T47D (cell line): ENCODE results near the gene HSPA1B.
"Not testable (repeated sequence)": the region's sequence is repeated elsewhere in the genome, so short reads cannot be mapped to it uniquely, and the experiment has no call there.

Experiments used
- DNase-seq, 2 experiments: peaks; one replicate each; pipeline versions ENCODE4 v3.0.0 to v3.0.0-alpha.2; 2011 to 2012; ENCODE audit warnings: low read depth in 1 of 2, low spot score in 1 of 2
- JUND ChIP-seq: IDR thresholded peaks from 2 replicates; pipeline ENCODE4 v1.6.1; 2012; ENCODE audit warnings: low read depth
- in situ Hi-C: cut with HindIII; loops from 2 replicates; pipeline ENCODE4 v1.10.0; 2016; ENCODE audit warnings: low sequenced_read_pairs, low pct_unique_long_range_greater_than_20kb

The HSPA1B gene

DNA sequence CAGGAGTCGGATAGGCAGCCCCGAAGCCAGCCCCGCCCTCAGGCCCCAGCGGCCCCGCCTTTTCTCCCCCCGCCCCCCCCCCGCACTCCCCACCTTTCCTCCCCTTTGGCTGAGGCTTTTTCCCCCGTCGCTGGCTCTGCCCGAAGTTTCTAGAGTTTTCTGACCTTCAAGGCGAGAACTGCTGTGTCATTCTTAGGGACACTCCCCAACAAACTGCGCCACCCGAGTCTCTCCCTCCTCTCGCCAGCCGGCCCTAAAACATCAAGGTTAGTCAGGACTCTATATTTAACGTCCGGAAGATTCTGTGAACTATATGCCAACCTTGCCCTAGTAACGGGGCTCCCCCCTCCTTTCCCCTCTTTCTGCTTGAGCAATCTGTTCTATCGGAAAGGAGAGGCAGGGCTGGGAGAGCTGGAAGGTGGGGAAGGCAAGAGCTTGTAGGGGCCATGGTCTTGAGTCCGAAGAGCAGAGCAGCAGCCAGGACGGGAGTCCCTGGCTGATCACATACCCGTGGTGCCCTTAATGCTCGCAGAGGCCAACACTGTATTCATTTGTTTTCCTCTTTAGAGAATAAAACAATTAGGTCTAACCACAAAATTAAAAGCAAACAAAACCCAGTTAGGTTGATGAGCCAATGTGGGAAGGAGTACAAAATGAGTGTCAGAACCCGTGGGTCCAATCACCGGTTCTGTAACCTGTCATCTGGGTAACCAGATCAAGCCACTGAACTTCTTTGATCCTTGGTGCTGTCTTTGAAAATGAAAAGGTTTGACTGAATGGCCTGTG lies 5.3 kb upstream of the HSPA1B start:
- TF ChIP-seq JUND: 0 out of 2 replicates have a peak, but pooled peaks have one; percentile 32
- DNase-seq: peak in 1 of 2 experiments; percentile 95
- in situ Hi-C loops: no loop called here

DNA sequence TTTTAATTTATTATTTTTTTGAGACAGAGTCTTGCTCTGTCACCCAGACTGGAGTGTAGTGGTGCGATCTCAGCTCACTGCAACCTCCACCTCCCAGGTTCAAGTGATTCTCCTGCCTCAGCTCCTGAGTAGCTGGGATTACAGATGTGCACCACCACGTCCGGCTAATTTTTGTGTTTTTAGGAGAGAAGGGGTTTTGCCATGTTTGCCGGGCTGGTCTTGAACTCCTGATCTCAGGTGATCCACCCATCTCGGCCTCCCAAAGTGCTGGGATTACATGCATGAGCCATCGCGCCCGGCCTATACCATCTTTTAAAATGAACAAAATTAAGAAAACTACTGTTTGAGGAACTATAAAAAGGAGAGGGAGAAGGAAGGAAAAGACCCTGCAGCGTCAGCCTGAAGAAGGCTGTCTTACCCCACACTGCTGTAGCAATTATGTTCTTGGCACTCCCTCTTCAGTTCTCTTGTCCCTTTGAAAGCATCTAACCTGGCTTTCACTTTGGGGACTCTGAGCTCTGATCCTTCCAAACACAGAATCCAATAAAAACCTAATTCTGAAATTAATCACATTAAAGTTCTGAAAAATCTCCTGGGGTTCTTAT lies 3.8 kb upstream of the HSPA1B start:
- in situ Hi-C loops, DNase-seq: not testable (repeated sequence)

DNA sequence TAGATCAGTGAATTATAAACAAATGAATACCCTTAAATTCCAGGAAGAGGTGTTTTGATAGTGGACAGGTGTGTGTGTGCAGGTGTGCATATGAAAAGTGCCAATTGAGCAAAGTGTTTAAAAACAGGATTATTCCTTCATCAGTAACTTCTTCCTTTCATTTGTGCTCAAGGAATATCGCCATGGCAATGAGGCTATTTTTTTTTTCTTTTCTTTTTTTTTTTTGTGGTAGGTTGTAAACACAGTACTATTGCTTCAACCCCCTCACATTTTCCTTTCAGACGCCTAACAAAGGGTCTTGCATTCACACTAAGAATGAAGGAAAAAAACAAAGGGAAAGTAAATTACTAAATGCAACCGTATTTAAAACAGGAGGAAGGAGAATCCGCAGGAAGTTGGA lies 2.0 kb upstream of the HSPA1B start:
- no peak for DNase-seq
- in situ Hi-C loops: no loop called here
- TF ChIP-seq JUND: no peak

DNA sequence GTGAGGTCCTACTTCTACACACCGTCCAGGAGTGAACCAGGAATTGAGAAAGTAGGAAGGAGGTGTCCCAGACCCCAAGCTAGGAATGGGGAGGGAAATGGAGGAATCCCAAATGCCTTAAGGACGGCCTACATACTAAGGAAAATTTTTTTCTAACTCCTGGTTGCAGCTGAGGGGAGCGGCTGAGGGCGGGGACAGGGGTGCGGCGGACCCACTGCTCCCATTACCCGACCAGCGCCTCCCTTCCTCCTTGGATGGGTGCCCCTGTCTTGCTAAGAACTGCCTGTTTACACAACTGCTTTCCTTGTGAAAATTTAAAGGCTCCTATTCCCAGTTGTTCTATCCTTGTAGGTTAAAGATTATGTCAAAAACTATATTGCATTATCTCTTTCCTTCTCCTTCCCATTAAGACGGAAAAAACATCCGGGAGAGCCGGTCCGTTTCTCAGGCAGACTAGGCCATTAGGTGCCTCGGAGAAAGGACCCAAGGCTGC lies 699 bp upstream of the HSPA1B start:
- in situ Hi-C loops: no loop called here
- no peak for TF ChIP-seq JUND
- peak in 1 of 2 experiments; percentile 93 for DNase-seq

DNA sequence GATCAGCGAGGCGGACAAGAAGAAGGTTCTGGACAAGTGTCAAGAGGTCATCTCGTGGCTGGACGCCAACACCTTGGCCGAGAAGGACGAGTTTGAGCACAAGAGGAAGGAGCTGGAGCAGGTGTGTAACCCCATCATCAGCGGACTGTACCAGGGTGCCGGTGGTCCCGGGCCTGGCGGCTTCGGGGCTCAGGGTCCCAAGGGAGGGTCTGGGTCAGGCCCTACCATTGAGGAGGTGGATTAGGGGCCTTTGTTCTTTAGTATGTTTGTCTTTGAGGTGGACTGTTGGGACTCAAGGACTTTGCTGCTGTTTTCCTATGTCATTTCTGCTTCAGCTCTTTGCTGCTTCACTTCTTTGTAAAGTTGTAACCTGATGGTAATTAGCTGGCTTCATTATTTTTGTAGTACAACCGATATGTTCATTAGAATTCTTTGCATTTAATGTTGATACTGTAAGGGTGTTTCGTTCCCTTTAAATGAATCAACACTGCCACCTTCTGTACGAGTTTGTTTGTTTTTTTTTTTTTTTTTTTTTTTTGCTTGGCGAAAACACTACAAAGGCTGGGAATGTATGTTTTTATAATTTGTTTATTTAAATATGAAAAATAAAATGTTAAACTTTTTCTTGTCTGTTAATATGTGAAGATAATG lies 2.2 kb downstream of the HSPA1B start:
- in situ Hi-C loops: no loop called here
- no peak for TF ChIP-seq JUND
- DNase-seq: peak in 1 of 2 experiments; percentile 68

DNA sequence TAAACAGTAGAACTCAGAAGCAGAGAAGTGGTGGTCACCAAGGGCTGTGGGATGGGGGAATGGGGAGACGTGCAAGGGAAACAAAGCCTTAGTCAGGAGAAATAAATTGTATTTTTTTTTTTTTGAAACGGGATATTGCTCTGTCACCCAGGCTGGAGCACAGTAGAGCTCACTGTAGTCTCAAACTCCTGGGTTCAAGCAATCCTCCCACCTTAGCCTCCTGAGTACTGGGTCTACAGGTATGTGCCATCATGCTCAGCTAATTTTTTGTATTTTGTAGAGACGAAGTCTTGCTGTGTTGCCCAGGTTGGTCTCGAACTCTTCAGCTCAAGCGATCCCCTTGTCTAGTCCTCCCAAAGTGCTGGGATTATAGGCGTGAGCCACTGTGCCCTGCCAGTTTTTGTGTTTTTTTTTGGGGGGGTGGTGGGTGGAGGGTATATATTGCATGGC lies 3.4 kb downstream of the HSPA1B start:
- no peak for DNase-seq
- no peak for TF ChIP-seq JUND
- in situ Hi-C loops: no loop called here

DNA sequence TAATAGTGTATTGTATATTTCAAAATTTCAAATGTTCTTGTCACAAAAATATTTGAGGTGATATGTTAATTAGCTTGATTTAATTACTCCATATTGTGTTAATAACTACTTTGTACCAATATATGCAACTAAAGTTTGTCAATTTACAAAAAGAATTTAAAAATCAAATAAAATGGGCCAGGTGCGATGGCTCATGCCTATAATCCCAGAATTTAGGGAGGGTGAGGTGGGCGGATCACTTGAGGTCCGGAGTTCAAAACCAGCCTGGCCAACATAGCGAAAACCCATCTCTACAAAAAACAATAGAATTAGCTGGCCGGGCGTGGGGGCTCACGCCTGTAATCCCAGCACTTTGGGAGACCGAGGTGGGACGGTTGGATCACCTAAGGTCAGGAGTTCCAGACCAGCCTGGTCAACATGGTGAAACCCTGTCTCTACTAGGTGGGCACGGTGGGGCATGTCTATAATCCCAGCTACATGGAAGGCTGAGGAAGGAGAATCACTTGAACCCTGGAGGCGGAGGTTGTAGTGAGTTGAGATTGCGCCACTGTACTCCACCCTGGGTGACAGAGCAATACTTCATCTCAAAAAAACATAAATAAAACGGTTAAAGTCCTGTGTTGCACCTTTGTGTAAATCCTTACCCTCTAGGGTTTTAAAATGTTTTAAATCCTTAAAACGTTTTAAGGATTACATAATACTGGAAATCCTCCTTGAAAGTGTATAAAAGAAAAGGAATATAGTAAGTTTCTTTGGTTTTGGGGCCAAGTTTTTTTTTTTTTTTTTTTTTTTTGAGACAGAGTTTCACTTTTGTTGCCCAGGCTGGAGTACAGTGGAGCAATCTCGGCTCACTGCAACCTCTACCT lies 4.0 kb downstream of the HSPA1B start:
- in situ Hi-C loops: no loop called here
- no peak for DNase-seq
- TF ChIP-seq JUND: no peak

DNA sequence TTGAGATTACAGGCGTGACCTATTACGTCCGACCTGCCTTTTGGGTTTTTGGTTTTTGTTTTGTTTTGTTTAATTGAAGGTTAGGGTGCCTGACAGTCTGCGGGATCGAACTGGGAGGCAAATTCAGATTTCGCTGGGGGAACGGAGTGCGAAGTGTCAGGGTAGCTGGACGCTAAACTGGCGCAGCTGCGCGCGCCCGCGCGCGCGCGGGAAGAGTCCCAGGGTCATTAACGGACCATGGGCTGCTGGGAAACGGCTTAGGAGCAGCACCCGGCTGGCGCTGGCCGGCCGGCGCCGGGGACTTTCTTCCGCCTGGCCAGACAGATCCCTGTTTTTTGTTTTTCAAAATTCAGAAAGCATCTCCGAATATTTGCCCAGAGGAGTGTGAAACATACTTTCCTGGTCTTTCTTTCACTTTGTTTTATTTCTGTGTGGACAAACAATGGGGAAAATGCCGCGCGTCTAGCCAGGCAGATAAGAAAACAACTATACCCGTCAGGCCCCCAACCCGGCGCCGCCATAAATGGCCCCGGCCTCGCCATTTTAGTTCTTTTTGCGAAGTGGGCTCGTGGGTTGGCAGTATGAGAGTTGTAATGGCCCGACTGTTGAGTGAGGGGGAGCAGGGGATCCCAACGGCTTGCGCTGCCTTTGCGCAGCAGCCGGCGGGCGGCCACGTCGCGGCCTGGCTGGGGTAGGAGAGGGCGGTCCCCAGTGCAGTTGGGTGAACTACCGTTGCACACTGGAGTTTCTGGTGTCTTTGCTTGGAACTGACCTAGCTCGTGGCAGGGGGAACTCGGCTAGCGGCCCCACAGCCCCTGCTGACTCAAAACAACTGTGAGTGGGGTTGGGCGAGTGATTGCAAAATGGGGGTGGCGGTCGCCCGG lies 7.1 kb downstream of the HSPA1B start:
- peak; percentile 83 to 95 for DNase-seq
- in situ Hi-C loops: no loop called here
- no peak for TF ChIP-seq JUND

DNA sequence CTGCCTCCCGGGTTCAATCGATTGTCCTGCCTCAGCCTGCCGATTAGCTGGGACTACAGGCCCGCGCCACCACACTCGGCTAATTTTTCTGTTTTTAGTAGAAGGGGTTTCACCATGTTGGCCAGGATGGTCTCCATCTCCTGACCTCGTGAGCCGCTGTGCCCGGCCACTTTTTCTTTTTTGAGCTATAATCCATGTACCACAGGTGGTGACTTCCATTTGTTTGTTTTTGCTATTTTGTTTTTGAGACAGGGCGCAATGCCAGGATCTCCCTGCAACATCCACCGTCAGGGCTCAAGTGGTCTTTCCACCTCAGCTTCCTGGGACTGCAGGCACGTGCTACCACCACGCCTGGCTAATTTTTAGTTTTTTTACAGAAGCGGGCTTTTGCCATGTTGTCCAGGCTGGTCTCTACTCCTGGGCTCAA lies 8.5 kb downstream of the HSPA1B start:
- in situ Hi-C loops: no loop called here
- DNase-seq: no peak
- no peak for TF ChIP-seq JUND

DNA sequence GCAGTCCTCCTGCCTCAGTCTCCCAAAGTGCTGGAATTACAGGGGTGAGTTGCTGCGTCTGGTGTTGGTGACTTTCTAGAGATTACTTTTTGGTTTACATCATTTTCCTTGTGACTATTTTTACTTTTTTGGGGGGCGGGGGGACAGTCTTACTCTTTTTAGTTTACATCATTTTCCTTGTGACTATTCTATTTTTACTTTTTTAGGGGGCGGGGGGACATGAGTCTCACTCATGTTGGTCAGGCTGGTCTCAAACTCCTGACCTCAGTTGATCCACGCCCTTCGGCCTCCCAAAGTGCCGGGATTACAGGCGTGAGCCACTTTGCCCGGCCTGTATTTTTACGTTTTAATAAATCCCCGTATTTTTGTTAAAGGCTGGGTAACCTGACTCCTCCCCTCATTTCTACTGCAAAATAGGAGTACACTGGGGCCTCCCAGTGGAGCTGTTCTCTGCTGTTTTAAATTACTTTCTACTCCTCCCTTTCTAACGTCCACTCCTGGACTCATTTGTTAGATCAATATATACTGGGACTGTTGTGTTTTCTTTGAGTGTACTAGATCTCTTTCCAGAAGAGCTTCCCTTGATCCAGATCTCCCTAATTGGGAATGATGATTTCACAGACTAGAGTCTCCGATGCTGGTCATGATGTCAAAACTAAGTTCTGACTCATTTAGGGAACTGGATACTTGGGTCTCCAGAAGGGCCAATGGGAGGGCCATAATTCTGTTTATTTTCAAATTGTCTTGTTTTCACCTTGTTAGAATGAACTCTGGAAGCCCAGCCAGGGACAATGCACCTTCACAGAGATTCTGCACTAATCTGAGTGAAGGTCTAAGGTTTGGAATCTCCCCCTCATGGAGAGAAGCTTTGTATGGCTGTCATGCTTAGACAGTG lies 9.2 kb downstream of the HSPA1B start:
- no peak for TF ChIP-seq JUND
- in situ Hi-C loops: no loop called here
- DNase-seq: no peak
